Measurements from ENCODE around the gene IL36RN.

The IL36RN gene

GRCh38 chr2:113057117-113057516 lies 1.9 kb upstream of the IL36RN start:
- no peak for TF ChIP-seq POU2F2 (IDR thresholded peaks at IDR 0.05; ENCODE audit: low read depth, low read length)
- no peak for TF ChIP-seq POLR2AphosphoS5 (IDR thresholded peaks at IDR 0.05; ENCODE audit: low read depth, low read length)
- TF ChIP-seq PAX5 (IDR thresholded peaks at IDR 0.05; ENCODE audit: insufficient read depth, low read length, severe bottlenecking) = no peak
- TF ChIP-seq POLR2A (IDR thresholded peaks at IDR 0.05; ENCODE audit: low read depth, low read length) = no peak
- TF ChIP-seq TAF1 (IDR thresholded peaks at IDR 0.05; ENCODE audit: low read depth, low read length) = no peak
- no peak for TF ChIP-seq SPI1 (IDR thresholded peaks at IDR 0.05; ENCODE audit: low read depth, low read length)
- no peak for FAIRE-seq
- DNase-seq (ENCODE audit: insufficient read length, low spot score) = no peak

- no peak for DNase-seq (ENCODE audit: insufficient read length, low spot score)
- no peak for FAIRE-seq
These were observed 495 bp upstream of the IL36RN start for GRCh38 chr2:113058411-113058994.

GRCh38 chr2:113060396-113060795 lies 1.4 kb downstream of the IL36RN start:
- FAIRE-seq = no peak
- DNase-seq (ENCODE audit: insufficient read length, low spot score) = no peak
- TF ChIP-seq POLR2AphosphoS5 (IDR thresholded peaks at IDR 0.05; ENCODE audit: low read depth, low read length) (no peak), SPI1 (IDR thresholded peaks at IDR 0.05; ENCODE audit: low read depth, low read length) (no peak), PAX5 (IDR thresholded peaks at IDR 0.05; ENCODE audit: insufficient read depth, low read length, severe bottlenecking) (no peak)

More at GRCh38 chr2:113058411-113058994, 495 bp upstream of the IL36RN start:
- no peak for TF ChIP-seq POU2F2 (IDR thresholded peaks at IDR 0.05; ENCODE audit: low read depth, low read length)
- no peak for TF ChIP-seq PAX5 (IDR thresholded peaks at IDR 0.05; ENCODE audit: insufficient read depth, low read length, severe bottlenecking)
- TF ChIP-seq POLR2AphosphoS5 (IDR thresholded peaks at IDR 0.05; ENCODE audit: low read depth, low read length) = no peak

GRCh38 chr2:113060796-113061195 lies 1.8 kb downstream of the IL36RN start:
- TF ChIP-seq TAF1 (IDR thresholded peaks at IDR 0.05; ENCODE audit: low read depth, low read length) (no peak), POU2F2 (IDR thresholded peaks at IDR 0.05; ENCODE audit: low read depth, low read length) (no peak), PAX5 (IDR thresholded peaks at IDR 0.05; ENCODE audit: insufficient read depth, low read length, severe bottlenecking) (no peak), SPI1 (IDR thresholded peaks at IDR 0.05; ENCODE audit: low read depth, low read length) (no peak), POLR2AphosphoS5 (IDR thresholded peaks at IDR 0.05; ENCODE audit: low read depth, low read length) (no peak), POLR2A (IDR thresholded peaks at IDR 0.05; ENCODE audit: low read depth, low read length) (no peak)
- no peak for FAIRE-seq

GRCh38 chr2:113061241-113061640 lies 2.2 kb downstream of the IL36RN start:
- FAIRE-seq = no peak
- DNase-seq (ENCODE audit: insufficient read length, low spot score) = no peak
- TF ChIP-seq TAF1 (IDR thresholded peaks at IDR 0.05; ENCODE audit: low read depth, low read length) (no peak), SPI1 (IDR thresholded peaks at IDR 0.05; ENCODE audit: low read depth, low read length) (no peak), POU2F2 (IDR thresholded peaks at IDR 0.05; ENCODE audit: low read depth, low read length) (no peak), PAX5 (IDR thresholded peaks at IDR 0.05; ENCODE audit: insufficient read depth, low read length, severe bottlenecking) (no peak), POLR2A (IDR thresholded peaks at IDR 0.05; ENCODE audit: low read depth, low read length) (no peak), POLR2AphosphoS5 (IDR thresholded peaks at IDR 0.05; ENCODE audit: low read depth, low read length) (no peak)

More at GRCh38 chr2:113060796-113061195, 1.8 kb downstream of the IL36RN start:
- no peak for DNase-seq (ENCODE audit: insufficient read length, low spot score)

- no peak for DNase-seq (ENCODE audit: insufficient read length, low spot score)
- TF ChIP-seq POU2F2 (IDR thresholded peaks at IDR 0.05; ENCODE audit: low read depth, low read length) = no peak
- no peak for TF ChIP-seq POLR2A (IDR thresholded peaks at IDR 0.05; ENCODE audit: low read depth, low read length)
- no peak for TF ChIP-seq PAX5 (IDR thresholded peaks at IDR 0.05; ENCODE audit: insufficient read depth, low read length, severe bottlenecking)
- TF ChIP-seq POLR2AphosphoS5 (IDR thresholded peaks at IDR 0.05; ENCODE audit: low read depth, low read length) = no peak
- no peak for TF ChIP-seq SPI1 (IDR thresholded peaks at IDR 0.05; ENCODE audit: low read depth, low read length)
- TF ChIP-seq TAF1 (IDR thresholded peaks at IDR 0.05; ENCODE audit: low read depth, low read length) = no peak
- no peak for FAIRE-seq
These were observed 3.1 kb downstream of the IL36RN start for GRCh38 chr2:113061896-113062770.

- no peak for FAIRE-seq
- no peak for TF ChIP-seq TAF1 (IDR thresholded peaks at IDR 0.05; ENCODE audit: low read depth, low read length)
- no peak for TF ChIP-seq POLR2AphosphoS5 (IDR thresholded peaks at IDR 0.05; ENCODE audit: low read depth, low read length)
- no peak for TF ChIP-seq PAX5 (IDR thresholded peaks at IDR 0.05; ENCODE audit: insufficient read depth, low read length, severe bottlenecking)
- no peak for TF ChIP-seq SPI1 (IDR thresholded peaks at IDR 0.05; ENCODE audit: low read depth, low read length)
- TF ChIP-seq POLR2A (IDR thresholded peaks at IDR 0.05; ENCODE audit: low read depth, low read length) = no peak
- TF ChIP-seq POU2F2 (IDR thresholded peaks at IDR 0.05; ENCODE audit: low read depth, low read length) = no peak
- DNase-seq (ENCODE audit: insufficient read length, low spot score) = no peak
These were observed 5.3 kb downstream of the IL36RN start for GRCh38 chr2:113064281-113064680.

- DNase-seq (ENCODE audit: insufficient read length, low spot score) (no peak), FAIRE-seq (no peak)
- TF ChIP-seq PAX5 (IDR thresholded peaks at IDR 0.05; ENCODE audit: insufficient read depth, low read length, severe bottlenecking) = no peak
- no peak for TF ChIP-seq SPI1 (IDR thresholded peaks at IDR 0.05; ENCODE audit: low read depth, low read length)
- TF ChIP-seq POLR2A (IDR thresholded peaks at IDR 0.05; ENCODE audit: low read depth, low read length) = no peak
- no peak for TF ChIP-seq TAF1 (IDR thresholded peaks at IDR 0.05; ENCODE audit: low read depth, low read length)
- TF ChIP-seq POLR2AphosphoS5 (IDR thresholded peaks at IDR 0.05; ENCODE audit: low read depth, low read length) = no peak
- no peak for TF ChIP-seq POU2F2 (IDR thresholded peaks at IDR 0.05; ENCODE audit: low read depth, low read length)
These were observed 5.9 kb downstream of the IL36RN start for GRCh38 chr2:113064898-113065297.

GRCh38 chr2:113067681-113068080 lies 8.7 kb downstream of the IL36RN start, which contains the start of gene IL1F10:
TSS of gene IL1F10 (plus strand) at chr2:113067970. CDS start at chr2:113072739, 4,769 bp downstream.
- FAIRE-seq = no peak
- no peak for TF ChIP-seq PAX5 (IDR thresholded peaks at IDR 0.05; ENCODE audit: insufficient read depth, low read length, severe bottlenecking)
- no peak for TF ChIP-seq POLR2AphosphoS5 (IDR thresholded peaks at IDR 0.05; ENCODE audit: low read depth, low read length)
- TF ChIP-seq POLR2A (IDR thresholded peaks at IDR 0.05; ENCODE audit: low read depth, low read length) = no peak
- no peak for TF ChIP-seq POU2F2 (IDR thresholded peaks at IDR 0.05; ENCODE audit: low read depth, low read length)
- no peak for TF ChIP-seq SPI1 (IDR thresholded peaks at IDR 0.05; ENCODE audit: low read depth, low read length)
- no peak for TF ChIP-seq TAF1 (IDR thresholded peaks at IDR 0.05; ENCODE audit: low read depth, low read length)
- DNase-seq (ENCODE audit: insufficient read length, low spot score) = no peak

Data from GM12891 (cell line).